Measurements from ENCODE around the gene SMC1A.

DNA sequence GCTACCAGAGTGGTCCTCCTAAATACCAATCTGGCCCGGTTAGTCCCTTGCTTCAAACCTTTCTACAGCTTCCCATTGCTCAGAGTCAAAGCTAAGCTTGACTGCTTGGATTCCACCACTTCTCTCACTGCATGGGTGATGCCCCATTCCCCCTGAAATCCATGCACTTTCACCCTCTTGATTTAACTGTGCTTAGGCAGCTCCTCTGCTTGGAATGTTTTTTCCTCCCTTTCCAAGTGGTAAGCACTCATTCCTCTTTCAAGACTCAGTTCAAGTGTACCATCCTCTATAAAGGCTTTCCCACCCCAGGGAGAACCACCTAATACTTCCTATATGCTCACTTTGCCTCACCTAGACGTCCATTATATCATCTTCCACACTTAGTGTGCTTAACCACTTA, 49.1 kb downstream of the SMC1A start:
- no peak for TF ChIP-seq POLR2A (IDR thresholded peaks at IDR 0.05)
- TF ChIP-seq CTCF (IDR thresholded peaks at IDR 0.05): no peak
- no peak for TF ChIP-seq EP300 (IDR thresholded peaks at IDR 0.05)
